SIG-M5 treated with dmso at 0.1 percent for 504 hours (cell line): Measurements from ENCODE around the gene FBP1.
A peak's percentile ranks its signal among the peaks of the same experiment; 100 is the strongest.
"Not testable (repeated sequence)": the region's sequence is repeated elsewhere in the genome, so short reads cannot be mapped to it uniquely, and the experiment has no call there.

ENCODE experiments used
- DNase-seq: peaks from one replicate; lab custom pipeline; 2025; ENCODE audit not compliant: unreplicated experiment; lab: John Stamatoyannopoulos, UW

FBP1 gene

DNA sequence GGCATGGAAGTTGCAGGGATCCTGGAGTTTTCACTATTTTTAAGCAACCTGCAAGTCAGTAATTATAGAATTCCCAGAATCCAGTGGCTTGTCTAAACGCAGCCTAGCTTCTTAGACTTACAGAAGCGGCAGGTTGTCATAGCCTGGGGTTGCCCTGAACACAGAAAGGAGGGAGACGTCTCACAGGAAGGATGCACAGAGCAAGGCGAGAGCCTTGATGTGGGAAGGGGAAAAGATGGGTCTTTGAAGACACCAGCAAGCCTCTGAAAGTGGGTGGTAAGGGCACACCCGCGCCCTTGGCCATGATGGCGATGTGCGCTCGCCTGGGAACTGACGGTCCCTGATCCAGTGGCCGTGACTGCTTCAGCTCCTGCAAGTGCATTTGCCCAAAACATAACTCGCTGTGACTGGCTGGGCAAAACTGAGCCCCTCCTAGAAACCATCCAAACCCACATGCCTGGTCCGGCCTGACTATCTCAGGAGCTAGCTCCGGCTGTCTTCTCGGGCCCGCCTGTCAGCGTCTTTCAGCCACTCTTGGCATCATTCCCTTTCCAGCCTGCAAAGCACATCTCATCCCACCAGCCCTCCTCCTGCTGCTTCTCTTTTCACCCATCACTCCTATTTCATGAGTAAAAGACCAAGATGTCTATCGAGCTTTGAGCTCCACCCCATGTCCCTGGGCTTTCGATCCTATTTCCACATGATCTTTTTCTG, 17.1 kb downstream of the FBP1 start:
- no peak for DNase-seq

DNA sequence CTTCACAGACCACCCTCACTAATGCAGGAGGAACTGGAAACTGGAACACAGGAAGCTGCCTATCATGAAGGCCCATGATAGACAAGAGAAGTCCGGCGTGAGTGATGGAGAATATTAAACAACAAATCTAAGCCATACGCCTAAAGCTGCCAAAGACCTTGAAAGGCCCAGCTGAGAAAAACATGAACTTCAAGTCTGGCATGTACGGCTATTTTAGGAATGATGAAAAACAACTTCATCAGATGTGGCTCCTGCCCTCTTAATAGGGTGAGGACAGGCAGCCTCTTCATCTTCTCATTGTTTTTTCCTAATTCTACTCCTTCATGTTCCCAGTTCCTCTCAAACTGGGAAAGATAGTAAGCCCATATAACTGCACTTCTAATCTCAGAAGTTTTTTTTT, 20.3 kb downstream of the FBP1 start:
- no peak for DNase-seq

DNA sequence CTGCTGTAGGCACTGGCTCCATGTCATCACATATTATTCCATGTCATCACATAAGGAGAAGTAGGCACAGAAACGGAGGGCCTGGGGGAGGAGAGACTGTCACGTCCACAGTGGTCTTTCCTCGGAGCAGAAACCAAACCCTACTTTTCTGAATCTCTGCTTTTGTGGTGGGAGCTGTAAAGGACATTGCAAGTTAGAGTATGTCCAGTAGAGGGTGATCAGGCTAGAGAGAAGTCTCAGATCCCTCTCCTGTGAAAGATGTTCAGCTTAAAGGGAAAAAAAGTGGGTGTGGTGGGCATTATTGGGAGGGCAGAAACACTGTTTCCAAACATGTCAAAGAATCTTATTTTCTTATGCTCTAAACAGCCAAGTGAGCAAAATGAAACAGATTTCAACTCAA, 26.3 kb downstream of the FBP1 start:
- no peak for DNase-seq

DNA sequence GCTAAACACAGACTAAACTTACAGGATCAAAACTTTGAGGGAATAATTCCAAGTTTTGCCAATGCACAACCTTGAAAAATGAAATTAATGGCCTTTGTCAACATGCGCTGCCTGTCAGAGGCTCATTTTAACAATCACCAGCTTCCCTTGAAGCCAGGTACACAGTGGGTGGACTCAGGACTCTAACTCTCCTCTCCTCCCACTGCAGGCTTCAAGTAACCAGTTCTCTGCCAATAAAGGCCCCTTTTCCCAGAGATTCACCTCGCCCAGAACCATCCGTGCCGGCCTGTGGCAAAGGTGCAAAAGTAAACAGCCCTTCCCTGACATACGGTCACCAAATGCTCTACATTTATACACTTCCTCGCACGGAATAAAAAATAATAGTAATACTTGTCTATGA, 27.2 kb downstream of the FBP1 start:
- no peak for DNase-seq

DNA sequence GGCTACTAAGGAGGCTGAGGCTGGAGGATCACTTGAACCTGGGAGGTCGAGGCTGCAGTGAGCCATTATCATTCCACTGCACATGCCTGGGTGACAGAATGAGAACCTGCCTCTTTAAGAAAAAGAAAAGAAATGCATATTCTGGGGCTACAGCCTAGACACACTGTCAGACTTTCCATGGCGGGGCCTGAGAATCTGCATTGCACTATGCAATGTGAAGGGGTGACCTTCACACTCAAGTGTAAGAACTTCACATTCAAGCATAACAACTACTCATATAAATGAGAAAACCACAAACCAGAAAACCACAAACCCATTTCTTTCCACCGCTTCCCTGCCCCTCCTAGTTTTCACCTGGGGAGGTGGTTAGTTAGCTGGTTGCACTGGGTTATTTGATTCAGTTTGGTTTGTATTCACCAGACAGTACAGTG, 27.7 kb downstream of the FBP1 start:
- DNase-seq, result no peak

DNA sequence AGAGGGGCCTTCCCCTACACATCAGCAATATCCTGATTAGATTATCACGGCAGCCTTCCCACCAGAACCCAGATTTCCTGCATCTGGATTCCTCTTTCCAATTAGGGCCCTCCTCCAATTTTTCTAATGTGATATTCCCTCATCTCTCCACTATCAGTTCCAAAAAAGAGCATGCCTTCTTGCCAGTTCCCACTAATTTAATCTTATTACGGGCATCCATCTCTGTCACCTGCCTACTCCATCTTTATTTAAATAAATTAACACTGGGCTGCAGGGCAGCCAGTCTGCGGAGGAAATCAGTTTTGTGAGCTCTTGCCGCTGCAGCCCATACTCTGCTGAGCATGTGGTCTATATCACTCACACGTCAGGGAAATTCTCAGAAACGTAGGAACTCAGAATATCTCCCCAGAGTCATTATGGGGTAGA, 29.1 kb downstream of the FBP1 start:
- no peak for DNase-seq

DNA sequence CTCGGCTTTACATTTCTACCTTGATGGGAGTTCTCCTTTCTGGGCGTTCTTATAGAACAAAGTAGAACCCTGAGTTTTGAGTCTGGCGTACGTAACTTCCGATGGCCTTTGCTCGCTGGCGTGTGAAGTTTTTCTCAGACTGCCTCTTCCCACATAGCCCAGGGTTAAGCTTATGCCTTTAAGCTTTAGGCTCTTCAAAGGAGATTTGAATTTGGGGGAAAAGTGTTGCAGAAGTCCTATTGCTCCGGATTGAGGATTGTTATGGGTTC, 32.0 kb downstream of the FBP1 start:
- no peak for DNase-seq

DNA sequence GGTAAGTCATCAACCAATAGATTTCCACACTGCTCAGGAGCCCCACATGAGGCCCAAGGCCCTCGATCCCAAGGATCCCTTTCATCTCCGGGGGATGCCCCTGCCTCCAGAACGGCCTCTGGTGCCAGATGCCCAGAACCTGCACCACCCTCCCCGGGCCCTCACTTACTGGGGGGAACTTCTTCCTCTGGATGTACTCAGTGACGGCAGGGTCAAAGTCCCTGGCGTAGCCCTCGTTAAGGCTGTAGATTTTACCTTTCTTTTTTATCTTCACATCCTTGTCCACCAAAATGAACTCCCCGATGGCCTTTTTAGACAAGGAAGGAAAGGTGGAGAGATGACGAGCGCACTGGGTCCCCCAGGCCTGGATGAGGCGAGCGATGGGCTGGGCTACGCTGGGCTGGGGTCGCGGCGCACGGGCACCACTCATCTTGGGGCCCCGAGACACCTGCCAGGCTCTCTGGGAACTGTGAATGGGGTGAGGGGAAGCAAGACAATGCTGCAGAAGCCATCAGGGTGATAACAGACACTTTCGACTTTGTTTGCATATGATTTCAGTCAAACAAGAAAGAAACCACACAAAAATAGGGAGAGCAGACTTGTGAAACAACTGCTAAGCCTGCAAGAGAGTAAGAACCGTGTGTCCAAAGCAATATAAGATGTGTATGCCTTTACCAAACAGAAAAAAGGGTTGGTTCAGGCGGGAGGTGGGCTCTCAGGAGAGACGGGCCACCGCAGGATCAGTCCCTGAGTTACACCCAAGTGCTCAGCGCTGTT, 32.5 kb downstream of the FBP1 start:
- DNase-seq, result no peak

DNA sequence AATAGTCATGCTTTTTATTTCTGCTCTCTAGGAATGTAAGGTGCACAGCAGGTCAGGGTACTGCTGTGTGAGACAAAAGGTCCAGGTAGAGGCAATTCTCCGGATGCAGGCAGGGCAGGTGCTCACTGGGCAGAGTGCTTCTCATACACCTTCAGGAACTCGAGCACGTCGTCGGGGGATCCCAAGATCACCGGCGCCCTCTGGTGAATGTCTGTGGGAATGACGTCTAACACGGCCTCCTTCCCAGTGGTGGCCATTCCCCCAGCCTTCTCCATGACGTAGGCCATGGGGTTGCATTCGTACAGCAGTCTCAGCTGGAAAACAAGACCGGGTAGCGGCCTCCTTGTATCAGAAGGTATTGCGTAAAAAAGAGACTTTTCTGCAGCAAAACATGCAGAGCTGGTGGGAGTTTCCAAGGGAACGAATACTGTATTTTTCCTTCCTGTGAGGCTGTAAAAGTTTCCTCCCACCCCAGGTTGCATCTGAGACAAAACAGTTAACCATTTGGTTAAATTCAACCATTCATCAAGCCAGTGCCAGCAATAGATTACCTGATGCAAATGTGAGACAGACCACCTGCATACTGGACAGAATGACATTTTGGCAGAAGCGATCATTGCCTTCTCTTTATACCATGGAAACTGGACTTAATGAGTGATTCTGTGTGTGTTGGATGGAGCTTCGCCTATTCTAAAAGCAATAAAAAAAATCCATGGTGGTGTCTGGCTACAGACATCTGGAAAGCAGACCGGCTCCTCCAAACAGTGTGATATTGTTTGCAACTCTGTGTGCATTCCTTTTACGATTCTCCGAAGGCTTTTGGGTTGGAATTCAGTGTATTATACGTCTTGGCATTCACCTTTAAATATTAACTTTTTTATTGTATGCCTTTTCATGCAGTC, 35.8 kb downstream of the FBP1 start:
- peak; percentile 39 for DNase-seq

DNA sequence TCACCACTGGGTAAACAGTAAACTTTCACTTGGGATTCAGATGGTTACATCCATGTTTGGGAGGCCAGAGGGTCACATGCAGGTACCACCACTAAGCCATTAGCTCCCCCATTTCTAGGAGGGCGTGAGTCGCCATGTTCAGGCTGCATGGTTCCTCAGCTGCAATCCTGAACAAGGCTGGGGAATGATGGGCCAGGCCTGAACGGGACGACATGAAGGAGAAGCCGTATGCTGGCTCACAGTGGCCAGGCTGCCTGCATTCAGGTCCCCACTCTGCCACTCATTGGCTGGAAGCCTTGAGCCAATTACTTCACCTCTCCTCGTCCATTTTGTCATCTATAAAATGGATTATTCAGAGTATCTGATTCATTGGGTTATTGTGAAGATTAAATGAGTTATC, 36.7 kb downstream of the FBP1 start:
- no peak for DNase-seq

DNA sequence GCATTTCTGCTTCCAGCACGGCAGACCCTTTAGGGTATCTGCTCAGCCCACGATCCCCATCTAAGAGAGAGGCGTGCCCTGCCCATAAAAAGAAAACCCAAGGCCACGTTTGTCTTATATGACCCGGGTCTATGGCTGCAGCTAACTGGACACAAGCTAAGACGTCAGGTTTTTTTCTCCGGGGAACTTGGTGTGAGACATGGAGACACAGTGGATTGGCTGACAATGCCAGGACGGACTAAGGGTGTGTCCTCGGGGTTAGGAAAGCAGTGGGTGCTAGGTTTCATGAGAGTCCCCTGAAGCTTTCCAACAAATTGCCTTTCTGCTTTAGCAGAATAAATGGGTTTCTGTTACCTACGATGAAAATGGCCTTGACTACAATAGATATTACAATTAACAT, 38.6 kb downstream of the FBP1 start:
- DNase-seq, result no peak

DNA sequence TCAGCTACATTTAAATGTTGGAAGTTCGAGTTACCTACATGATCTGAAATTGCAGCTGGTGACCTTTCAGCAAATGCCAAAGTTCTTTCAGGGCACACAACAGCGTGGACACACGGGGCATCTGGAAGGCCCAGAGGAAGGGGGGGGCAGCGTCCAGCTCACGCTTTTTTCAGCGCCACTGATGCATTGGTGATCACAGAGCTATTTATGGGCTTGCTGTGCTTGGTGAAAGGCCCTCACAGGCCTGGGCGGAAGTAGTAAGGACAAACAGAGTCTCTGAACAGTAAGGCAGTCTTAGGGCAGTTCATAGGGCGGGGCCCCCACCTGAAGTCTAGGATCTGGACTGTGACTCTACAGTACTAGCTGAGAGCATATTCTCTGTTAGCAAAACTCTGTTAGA, 39.1 kb downstream of the FBP1 start:
- no peak for DNase-seq

DNA sequence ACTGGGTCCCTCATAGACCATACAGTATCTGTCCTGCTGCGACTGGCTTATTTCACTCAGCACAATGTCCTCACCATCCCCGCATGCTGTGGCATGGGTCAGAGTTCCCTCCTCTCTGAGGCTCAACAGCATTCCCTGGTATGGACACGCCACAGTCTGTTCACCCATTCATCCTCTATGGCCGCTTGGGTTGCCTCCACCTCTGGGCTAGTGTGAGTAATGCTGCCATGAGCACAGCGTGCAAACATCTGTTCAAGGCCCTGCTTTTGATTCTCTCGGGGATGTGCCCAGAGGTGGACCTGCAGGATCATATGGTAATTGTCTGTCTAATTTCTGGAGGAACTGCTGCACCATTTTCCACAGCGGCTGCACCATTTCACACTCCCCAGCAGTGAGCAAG, 40.2 kb downstream of the FBP1 start:
- DNase-seq, result no peak

DNA sequence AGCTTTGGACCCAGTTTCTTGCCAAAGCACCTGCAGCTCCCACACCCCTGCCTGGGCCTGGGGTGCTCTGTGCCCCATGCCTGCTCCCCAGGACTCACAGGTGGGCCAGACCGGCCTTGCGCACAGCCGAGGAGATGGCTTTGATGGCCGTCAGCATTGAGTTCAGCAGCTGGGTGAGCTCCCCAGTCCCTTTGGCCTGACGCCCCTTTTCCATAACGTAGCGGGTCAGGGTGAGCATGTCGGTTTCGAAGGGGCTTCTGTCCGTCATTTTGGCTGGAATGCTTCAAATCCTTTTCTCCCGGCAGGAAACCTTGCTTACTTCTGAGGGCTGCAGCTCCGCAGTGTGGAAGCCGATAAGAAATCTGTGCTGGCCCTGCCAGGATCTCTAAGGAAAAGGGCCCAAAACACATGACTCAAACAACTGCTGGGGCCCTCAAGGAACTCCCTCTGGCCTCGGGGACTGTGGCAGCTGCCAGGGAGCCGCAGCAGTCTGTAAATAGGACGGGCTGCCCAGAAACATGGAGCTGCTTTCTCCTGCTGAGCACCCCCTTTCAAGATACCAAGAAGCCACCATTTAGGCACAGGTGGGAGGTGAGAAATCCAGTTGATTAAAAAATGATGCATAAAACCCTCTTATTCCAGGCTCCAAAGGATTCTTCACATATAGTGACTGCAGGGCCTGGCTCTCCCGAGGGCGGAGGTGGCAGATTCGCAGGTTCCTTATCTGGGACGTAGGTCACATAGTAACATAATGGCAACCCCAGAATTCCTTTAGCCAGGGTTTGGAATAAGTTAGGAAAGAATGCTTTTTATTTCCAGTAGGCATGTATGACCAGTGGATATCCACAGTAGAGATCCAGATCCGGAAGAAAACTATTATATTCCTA, 45.6 kb downstream of the FBP1 start, which contains the start of gene FBP2:
FBP2 (minus strand) TSS at position 366 of the 887 bp plus-strand sequence; CDS start at position 268, 98 bp downstream.
- DNase-seq, result no peak

DNA sequence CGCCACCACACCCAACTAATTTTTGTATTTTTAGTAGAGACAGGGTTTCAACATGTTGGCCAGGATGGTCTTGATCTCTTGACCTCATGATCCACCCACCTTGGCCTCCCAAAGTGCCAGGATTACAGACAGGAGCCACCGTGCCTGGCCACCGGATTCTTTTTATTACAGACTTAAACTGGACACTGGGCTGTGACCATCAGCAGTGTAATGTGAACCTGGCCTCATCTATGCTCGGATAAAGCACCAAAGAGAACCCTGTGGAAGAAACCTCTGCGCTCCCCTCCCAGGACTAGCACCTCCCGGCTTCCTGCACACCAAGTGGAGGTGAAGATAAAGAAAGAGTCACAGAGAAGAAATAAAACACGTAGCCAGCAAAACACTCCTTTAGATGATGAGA, 46.6 kb downstream of the FBP1 start:
- not testable (repeated sequence) for DNase-seq

DNA sequence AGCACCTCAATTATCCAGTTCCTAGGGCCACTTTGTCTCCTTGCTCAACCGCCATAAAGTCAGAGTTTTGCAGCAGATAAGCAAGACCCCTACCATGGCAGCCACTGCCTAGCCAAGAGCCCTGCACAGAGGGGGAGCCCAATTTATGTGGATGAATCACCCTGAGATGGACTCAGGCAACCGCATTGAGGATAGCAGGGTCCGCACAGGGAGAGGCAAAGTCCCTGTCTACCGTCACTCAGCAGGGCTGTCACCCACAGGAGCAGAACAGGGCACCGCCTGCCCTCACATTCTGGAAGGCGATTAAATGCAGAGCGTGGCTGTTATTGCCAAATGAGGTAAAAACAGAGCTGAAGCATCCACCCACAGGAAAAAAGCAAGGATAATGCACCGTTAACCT, 47.4 kb downstream of the FBP1 start:
- no peak for DNase-seq

DNA sequence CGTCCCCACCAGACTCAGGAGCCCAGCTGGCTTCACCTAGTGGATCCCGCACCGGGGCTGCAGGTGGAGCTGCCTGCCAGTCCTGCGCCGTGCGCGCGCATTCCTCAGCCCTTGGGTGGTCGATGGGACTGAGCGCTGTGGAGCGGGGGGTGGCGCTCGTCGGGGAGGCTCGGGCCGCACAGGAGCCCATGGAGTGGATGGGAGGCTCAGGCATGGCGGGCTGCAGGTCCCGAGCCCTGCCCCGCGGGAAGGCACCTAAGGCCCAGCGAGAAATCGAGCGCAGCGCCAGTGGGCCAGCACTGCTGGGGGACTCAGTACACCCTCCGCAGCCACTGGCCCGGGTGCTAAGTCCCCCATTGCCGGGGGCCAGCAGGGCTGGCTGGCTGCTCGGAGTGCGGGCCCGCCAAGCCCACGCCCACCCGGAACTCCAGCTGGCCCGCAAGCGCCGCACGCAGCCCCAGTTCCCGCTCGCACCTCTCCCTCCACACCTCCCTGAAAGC, 48.2 kb downstream of the FBP1 start:
- DNase-seq, result not testable (repeated sequence)

DNA sequence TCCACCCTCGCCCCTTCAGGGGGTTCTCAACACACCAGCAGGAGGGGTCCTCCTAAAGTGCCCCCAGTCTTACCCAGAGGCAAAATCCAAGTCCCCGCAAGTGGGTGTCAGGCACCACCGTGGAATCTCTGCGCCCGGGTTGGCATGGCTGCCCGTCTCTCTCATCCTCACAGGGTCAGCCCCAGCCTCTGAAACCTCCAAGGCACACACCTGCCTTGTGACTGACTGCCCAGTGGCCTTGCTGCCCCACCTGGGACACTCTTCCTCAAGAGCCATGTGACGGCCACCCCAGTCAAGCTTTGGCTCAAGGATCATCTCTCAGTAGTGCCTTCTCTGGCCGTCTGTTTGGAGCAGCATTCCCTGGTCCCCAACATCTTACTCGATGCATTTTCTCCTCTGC, 50.6 kb downstream of the FBP1 start:
- no peak for DNase-seq

DNA sequence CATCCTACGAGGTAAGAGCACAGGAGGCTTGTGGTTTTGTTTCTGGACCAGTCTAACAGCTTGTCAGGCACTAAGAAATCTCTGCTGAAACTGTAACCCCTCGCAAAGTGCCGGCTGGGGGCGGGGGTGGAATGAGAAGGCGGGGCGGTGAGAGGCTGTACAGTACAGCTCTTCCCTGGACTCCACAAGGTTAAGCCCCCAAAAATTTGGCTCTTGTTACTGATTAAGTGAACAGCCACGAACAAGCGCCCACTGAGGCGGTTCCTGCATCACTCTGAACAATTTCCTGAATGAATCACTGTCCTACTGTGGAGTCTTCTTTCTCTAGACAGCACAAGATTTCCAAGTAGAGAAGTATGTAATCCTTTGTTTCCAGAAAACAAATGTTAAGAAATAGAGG, 52.5 kb downstream of the FBP1 start:
- DNase-seq, result no peak

DNA sequence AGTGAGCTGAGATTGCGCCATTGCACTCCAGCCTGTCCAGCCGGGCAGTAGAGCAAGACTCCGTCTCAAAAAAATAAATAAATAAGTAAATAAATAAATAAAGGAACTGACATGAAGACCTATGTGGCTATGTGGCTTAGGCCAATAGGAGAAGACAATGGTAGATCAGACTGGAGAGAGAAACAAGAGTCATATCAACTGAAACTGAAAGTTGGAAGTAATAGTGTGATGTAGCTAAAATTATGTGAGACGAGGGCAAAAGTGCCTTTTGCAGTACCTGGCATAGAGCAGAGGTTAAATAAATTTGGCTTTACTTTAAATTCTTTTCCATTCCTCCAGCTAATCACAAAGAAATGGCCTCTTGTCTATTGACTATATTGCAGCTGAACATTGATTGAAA, 53.0 kb downstream of the FBP1 start:
- DNase-seq, result no peak

DNA sequence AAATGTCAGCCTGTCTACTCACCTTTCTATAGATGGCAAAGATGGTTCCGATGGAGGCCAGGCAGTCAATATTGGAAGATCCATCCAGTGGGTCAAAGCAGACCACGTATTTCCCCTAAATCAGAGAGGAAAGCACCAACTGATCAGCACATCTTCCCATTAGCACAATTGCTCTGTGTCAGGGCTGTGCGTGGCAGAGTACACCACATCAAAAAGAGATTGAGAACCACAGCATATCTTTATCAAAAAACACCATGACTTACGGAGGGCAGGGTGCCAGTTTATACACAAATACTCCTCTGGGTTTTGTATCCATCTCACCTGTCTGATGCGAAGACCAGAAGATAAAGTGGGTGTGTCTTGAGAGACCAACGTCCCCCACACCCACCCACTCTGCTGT, 54.8 kb downstream of the FBP1 start:
- DNase-seq, result no peak
